GM19351 (cell line): Measurements from ENCODE around the gene KEAP1.
"Not testable (repeated sequence)": the region's sequence is repeated elsewhere in the genome, so short reads cannot be mapped to it uniquely, and the experiment has no call there.

Source experiments
- ATAC-seq: cut with Tn5 transposase; IDR thresholded peaks from one replicate; pipeline ENCODE4 v1.9.1; 2021; ENCODE audit warnings: mild to moderate bottlenecking, moderate library complexity; ENCODE audit not compliant: unreplicated experiment

Gene KEAP1

DNA sequence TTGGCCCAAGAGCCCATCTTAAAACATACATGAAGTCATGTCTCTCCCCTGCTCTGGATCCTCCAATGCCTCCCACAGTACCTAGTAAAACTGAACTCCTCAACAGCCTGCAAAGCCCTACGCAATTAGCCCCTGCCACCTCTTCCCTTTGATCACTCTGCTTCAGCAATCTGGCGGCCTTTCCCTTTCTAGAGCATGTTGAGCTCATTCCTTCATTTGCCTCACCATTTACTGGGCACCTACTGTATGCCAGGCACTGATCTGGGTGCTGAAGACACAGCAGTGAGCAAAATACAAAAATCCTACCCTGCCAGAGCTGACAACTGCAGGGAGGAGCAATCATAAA is 2.9 kb downstream of the KEAP1 start:
- ATAC-seq: no peak

DNA sequence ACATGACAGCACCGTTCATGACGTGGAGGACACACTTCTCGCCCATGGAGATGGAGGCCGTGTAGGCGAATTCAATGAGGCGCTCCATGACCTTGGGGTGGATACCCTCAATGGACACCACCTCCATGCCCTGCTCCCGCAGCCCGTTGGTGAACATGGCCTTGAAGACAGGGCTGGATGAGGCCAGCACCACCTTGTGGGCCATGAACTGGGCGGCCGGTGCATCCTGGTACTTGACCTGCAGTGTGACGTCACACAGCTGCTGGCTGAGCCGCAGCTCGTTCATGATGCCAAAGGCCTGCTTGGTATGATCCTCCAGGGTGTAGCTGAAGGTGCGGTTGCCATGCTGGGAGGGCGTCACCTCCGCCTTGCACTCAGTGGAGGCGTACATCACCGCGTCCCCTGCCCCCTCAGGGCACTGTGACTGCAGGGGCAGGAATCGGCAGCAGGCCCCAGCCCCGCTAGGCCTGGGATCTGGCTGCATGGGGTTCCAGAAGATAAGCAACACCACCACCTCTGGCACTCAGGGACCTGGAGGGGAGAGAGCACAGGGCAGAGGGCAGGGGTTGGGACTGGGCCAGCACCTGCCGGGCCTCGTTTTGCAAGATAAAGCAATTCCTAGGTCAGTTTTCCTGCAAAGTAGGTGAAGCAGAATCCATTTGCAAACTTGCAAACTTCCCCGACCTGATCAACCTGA is 3.5 kb downstream of the KEAP1 start:
- no peak for ATAC-seq

DNA sequence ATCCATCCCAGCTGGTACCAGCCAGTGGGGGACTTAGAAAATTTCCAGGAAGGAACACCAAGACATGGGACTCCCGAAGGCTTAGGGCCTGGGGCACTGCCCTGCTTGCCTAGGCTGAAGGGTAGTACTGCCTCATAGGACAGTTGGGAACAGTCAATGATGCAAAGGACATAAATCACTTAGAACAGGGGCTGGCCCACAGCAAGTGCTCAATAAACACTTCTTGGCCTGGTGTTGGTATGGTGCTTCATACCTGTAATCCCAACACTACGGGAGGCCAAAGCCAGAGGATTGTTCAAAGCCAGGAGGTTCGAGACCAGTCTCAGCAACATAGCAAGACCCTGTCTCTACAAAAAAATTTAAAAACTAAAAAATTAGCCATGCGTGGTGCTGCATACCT is 5.8 kb downstream of the KEAP1 start:
- no peak for ATAC-seq

DNA sequence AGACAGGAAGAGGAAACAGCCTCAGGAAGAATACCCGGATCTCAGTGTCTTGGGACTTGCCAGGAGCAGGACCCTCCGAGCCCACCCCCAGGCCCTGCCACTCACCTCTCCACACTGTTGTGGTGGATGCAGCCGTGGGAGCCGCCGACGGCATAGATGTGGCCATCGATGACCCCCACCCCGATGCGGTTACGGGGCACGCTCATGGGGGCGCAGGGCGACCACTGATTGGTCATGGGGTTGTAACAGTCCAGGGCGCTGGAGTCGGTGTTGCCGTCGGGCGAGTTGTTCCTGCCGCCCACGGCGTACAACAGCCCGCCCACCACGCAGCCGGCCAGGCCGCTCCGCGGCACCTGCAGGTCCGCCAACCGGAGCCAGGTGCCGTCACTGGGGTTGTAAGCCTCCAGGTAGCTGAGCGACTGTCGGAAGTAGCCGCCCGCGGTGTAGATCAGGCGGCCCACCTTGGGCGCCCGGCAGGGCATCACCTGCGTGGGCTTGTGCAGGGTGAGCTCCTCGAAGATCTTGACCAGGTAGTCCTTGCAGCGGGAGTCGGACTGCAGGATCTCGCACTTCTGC is 11.6 kb downstream of the KEAP1 start:
- no peak for ATAC-seq

DNA sequence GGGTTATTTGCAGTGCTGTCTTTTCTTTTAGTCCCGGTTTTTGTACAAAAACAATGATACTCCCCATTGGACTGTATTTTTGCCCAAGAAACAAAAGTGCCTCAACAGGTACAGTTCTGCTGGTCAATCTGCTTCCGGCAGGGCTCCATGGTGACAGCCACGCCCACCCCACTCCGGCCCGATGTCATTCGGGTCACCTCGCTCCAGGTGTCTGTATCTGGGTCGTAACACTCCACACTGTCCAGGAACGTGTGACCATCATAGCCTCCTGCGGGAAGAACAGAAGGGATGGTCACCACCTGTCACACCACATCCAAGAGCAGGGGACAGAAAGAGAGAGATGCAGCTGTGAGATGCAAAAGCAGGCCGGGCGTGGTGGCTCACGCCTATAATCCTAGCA is 16.6 kb downstream of the KEAP1 start:
- no peak for ATAC-seq

DNA sequence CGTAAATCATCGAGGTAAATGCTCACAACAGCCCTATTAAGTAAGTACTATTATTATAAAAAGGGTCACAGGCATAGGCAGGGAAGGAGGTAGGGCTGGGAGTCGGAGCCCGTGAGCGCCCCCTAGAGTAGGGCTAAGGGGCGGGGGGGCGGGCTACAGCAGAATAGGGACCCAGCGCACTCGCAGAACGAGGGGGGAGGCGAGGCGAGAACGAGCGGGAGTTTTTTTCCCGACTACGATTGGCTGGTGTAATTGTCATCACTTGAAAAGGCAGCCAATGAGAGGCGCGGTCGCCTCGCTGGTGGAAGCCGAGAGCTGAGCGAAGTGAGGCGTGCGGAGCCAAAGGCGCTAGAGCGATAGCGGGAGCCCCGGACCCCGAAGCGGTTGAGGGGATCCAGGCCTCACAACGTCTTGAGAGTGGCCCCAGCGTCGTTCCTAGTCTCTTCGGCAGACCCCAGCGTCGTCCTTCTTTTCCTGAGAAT is 24.2 kb downstream of the KEAP1 start:
- no peak for ATAC-seq

DNA sequence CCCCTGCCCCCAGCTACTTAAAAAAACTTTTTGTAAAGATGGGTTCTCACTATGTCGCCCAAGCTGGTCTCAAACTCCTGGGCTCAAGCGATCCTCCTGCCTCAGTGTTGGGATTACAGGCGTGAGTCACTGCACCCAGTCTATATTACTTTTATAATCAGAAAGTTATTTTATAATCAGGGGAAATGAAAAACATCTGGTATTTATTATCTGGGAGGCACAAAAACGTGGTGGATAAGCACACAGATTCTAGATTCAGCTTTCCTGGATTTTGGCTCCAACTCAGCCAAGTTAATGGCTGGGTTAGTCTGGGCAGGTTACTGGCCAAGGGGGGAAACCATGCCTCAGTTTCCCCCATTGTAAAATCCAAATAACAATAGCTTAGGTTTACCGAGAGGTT is 24.7 kb downstream of the KEAP1 start:
- no peak for ATAC-seq

DNA sequence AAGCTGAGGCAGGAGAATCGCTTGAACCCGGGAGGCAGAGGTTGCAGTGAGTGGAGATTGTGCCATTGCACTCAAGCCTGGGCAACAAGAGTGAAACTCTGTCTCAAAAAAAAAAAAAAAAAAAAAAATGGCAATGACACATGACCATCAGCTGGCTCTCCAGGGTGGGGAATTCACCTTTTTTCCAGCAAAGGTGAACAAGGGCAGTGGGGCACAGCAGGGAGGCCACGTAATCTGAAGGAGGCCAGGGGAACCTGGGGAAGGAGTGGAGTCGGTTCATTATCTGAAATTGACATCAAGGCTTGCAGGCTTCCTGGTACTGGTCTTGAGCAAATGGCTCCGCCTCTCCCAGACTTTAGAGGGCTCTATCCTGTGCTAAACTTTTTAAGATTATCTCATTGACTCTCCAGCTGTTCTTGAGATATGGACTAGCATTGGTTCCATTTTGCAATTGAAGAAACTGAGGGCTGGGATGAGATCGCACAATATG is 28.1 kb downstream of the KEAP1 start:
- no peak for ATAC-seq

DNA sequence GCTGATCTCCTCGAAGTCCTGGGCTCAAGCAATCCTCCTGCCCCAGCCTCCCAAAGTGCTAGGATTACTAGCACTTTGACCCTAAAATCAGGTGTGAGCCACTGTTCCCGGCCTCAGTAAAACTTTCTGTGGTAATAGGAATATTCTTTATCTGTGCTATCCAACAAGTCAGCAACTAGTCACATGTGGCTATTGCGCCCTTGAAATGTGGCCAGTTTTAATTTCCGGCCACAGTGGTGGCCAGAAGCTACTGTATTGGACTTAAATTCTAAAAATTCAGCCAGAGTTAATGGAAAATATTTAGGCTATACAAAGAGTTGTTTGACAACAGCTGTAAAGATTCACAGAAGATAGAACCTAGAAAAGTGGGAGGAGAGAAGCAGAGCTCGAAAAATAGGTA is 30.0 kb downstream of the KEAP1 start:
- no peak for ATAC-seq

DNA sequence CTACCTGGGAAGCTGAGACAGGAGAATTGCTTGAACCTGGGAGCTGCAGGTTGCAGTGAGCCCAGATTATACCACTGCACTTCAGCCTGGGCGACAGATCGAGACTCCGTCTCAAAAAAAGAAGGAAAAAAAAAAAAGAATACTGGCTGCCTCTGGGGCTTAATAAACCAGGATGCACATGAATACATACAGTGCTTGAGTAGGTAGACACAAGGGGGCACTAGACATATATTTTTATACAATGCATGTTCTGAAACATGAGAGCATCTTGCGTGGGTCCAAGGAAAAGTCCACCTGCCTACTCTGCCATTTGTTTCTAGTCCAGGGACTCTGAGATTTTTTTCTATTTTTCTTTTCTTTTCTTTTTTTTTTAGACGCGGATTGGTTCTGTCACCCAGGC is 31.2 kb downstream of the KEAP1 start:
- ATAC-seq: no peak

DNA sequence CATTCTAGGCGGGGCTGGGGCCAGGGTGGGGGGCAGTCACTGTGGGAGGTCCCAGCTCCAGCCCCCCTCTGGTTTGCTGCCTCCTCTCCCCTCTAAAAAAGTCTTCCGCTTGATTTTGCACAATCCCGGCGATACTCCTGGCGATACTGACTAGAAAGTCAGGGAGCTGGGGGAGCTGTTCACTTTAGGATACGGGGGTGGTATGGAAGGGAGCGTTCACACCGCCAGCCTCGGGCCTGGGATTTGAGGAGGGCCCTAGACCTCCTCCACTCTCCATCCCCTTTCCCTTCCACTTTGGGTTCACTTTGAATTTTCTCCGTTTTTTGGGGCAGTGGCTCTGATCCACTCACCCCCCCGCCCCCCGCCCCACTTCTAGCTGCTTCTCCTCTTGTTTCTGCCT is 35.0 kb downstream of the KEAP1 start:
- no peak for ATAC-seq

DNA sequence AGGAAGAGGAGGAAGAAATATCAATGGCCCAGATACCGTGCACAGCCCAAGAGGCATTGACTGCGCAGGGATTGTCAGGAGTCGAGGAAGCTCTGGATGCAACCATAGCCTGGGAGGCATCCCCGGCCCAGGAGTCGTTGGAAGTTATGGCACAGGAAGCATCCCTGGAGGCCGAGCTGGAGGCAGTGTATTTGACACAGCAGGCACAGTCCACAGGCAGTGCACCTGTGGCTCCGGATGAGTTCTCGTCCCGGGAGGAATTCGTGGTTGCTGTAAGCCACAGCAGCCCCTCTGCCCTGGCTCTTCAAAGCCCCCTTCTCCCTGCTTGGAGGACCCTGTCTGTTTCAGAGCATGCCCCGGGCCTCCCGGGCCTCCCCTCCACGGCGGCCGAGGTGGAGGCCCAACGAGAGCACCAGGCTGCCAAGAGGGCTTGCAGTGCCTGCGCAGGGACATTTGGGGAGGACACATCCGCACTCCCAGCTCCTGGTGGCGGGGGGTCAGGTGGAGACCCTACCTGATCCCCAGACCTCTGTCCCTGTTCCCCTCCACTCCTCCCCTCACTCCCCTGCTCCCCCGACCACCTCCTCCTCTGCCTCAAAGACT is 36.0 kb downstream of the KEAP1 start:
- no peak for ATAC-seq

DNA sequence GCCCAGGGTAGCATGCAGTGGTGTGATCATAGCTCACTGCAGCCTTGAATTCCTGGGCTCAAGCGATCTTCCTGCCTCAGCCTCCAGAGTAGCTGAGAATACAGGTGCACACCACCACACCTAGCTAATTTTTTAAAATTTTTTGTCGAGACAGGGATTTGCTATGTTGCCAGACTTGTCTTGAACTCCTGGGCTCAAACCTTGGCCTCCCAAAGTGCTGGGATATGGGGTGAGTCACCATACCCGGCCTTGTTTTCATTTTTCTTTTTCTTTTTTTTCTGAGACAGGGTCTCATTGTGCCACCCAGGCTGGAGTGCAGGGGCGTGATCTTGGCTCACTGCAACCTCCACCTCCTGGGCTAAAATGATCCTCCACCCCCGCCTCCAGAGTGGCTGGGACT is 38.7 kb downstream of the KEAP1 start:
- no peak for ATAC-seq

DNA sequence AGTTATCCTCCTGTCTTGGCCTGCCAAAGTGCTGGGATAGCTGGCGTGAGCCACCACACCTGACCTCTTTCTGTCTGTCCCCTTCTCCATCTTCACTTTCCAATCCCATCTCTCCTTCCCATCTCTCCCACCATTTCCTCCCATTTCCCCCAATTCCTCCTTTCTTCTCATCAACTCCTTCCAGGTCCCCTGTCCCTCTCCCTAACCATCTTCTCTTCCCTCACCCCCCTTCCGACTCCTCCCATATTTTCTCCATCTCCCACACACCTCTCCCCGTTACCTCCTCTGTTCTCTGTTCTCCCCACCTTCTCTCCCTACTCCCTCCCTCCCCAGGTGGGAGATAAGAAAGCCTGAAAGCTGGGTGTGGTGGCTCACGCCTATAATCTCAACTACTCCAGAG is 40.6 kb downstream of the KEAP1 start:
- no peak for ATAC-seq

DNA sequence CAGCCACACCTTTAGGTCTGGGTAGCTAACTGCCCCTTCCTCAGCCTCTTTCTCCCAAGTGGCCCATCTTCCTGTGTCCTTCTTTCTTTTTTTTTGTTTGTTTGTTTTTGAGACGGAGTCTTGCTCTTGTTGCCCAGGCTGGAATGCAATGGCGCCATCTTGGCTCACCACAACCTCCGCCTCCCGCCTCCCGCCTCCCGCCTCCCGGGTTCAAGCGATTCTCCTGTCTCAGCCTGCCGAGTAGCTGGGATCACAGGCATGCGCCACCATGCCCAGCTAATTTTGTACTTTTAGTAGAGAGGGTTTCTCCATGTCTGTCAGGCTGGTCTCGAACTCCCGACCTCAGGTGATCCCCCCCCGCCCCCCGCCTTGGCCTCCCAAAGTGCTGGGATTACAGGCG is 41.1 kb downstream of the KEAP1 start:
- ATAC-seq: not testable (repeated sequence)

DNA sequence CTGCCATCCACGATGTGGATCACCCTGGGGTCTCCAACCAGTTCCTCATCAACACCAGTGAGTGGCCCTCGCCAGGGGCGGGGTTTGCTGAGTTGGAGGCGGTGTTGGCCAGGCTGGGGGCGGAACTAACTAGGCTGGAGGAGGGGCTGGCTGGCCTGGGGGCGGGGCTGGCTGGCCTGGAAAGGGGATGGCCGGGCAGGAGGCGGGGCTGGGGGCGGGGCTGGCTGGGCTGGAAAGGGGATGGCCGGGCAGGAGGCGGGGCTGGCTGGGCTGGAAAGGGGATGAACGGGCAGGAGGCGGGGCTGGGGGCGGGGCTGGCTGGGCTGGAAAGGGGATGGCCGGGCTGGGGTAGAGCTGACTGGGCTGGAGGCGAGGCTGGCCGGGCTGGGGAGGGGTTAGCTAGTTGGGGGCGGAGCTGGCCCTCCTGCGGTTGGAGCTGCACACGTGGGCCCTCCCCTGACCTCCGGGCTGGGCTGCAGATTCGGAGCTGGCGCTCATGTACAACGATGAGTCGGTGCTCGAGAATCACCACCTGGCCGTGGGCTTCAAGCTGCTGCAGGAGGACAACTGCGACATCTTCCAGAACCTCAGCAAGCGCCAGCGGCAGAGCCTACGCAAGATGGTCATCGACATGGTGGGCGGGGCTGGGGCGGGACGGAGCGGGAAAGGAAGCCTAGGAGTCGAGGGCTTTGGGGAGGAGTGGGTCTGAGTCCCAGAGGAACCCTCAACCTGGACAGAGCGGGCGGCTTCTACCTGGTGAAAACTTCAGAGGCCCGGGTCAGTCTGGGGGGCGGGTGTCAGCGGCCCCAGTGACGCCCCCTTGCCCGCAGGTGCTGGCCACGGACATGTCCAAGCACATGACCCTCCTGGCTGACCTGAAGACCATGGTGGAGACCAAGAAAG is 41.9 kb downstream of the KEAP1 start:
- ATAC-seq: no peak

DNA sequence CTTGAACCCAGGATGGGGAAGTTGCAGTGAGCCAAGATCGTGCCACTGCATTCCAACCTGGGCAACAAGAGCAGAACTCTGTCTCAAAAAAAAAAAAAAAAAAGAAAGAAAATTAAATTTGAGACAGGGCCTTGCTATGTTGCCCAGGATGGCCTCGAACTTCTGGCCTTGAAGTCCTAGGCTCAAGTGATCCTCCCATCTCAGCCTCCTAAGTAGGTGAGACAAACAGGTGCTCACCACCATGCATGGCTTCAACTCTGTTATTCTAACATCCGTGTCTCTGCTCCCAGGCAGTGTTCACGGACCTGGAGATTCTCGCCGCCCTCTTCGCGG is 42.5 kb downstream of the KEAP1 start:
- ATAC-seq: no peak

DNA sequence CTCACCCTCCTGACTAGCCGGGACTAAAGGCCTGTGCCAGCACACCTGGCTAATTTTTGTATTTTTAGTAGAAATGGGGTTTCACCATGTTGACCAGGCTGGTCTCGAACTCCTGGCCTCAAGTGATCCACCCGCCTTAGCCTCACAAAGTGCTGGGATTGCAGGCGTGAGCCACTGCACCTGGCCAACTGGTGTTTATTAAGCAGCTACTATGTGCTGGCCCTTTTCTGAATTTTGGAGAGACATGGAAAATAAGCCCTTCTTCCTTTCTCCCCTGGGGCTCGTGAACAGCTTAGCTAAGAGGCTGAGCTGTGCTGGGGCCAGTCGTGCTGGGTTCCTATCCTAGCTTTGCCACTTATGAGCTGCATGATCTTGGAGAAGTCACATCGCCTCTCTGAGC is 44.4 kb downstream of the KEAP1 start:
- not testable (repeated sequence) for ATAC-seq

DNA sequence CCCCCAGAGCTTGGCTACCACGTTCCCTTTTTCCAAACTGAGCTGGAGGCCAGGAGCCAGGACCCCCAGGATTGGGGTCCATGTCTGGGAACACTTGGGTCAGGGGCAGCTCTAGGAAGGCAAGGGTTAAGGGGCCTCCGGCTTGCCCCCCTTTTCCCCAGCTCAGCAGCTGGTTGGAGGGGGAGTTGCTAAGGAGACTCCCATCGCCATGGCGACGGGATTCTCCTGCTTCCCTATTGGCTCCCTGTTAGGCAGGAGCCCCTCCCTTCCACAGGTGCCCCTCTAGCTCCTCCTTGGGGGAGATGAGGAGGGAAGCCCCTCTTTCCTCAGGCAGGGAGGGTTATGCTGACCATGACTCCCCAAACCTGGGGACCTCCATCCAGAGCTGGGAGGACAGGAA is 48.9 kb downstream of the KEAP1 start:
- ATAC-seq: no peak

DNA sequence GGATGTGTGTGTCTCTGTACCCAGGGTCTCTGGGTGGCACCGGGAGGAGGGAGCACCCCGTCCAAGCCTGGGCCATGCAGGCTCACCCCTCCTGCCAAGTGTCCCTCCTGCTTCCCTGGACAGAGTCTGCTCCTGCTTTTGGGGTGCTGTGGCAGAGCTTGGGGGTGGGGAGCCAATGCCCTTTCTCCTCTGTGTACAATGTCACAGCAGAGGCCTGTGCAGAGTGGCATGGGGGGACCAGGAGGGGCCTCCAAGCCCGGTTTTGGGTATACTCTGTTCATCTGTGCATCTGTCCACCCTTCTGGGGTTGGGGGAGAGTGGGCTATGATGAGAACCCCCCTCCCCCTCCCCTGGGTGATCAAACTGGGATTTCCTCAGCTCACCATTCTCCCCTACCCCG is 49.3 kb downstream of the KEAP1 start:
- no peak for ATAC-seq

DNA sequence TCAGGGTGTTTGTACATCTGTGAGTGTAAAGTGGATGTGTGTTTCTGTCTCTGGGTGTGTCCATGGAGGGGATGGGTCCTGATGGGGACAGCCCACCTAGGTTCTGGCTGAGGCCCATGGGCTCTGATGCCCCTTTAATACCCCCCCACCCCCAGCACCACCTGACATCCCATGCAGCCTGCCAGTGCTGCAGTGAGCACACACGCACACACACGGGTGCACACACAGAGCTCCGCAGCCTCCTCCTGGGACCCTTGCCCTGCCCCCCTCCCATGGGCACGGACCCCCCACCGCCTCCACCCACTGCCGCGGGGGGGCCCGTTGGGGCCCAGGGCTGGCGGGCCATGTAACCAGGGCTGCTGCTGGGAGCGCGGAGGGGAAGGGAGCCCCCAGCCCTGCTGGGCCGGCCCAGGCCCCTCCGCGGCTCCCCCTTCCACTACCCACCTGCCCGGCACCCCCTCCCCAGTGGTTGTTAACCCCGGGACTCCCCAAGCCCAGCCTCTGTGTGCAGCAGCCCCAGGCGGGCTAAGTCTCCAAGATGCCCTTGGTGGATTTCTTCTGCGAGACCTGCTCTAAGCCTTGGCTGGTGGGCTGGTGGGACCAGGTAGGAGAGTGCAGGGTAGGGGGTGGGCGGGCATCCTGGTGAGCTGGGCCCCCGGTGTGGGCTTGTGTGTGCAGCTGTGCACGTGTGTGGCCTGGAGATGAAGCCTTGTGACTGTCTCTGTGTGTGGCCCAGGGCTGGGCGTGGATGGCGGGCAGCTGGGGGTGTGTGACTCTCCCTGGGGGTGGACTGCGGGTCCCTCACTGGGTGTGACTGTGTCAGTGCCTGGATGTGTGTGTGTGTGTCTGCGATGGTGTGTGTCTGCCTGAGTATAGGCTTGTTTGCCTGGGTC is 50.2 kb downstream of the KEAP1 start:
- ATAC-seq: no peak
